DND-41 (cell line): ENCODE measurements around the gene CALML4.

Experiments used
- EZH2 ChIP-seq: IDR thresholded peaks from 3 replicates; pipeline ENCODE4 v1.6.1; 2012; ENCODE audit warnings: borderline replicate concordance, low read depth, mild to moderate bottlenecking, moderate library complexity, low read length, inconsistent platforms; ENCODE audit not compliant: severe bottlenecking
- TF ChIP-seq, protein P1 (sequence below): IDR thresholded peaks from 2 replicates; pipeline ENCODE4 v1.5.1; 2012; ENCODE audit warnings: borderline replicate concordance, low read length, moderate library complexity, mild to moderate bottlenecking; ENCODE audit not compliant: poor library complexity, severe bottlenecking; ENCODE audit errors: extremely low read depth

DNA sequence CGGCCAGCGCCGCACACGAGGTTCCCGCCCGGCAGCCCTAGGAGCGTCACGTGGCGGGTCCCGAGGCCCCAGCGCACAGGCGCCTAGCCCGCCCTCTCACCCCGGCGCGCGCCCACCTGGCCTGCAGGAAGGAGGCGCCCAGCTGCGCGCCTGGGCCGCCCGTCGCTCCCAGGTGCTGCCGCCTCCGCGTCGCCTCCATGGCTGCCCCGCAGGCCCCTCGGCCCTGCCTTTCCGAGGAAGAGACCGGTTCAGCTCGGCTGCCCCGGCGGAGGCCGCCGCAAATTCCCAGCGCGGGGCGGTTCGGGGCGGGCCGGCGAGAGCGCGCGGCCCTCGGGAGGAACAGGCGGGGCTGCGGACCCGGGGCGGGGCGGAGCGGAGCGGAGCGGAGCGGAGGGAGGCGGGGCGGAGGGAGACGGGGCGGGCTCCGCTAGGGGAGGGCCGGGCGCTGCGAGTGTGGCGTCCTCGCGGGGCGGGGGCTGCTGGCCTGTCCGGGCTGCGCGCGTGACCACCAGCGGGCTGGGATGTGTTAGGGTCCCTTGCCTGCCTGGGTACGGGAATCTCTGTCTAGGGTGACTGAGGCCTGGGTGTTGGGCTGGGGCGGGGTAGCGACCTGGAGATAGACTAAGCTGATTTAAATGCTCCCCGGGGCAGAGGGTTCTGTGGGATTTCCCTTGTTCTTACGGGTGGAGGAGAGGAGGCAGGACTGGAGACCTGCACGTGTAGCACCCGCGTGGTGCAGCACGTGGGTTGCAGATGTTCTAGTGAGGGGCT lies 24.4 kb upstream of the CALML4 start, which contains the start of gene CLN6:
- TF ChIP-seq, protein P1, sequence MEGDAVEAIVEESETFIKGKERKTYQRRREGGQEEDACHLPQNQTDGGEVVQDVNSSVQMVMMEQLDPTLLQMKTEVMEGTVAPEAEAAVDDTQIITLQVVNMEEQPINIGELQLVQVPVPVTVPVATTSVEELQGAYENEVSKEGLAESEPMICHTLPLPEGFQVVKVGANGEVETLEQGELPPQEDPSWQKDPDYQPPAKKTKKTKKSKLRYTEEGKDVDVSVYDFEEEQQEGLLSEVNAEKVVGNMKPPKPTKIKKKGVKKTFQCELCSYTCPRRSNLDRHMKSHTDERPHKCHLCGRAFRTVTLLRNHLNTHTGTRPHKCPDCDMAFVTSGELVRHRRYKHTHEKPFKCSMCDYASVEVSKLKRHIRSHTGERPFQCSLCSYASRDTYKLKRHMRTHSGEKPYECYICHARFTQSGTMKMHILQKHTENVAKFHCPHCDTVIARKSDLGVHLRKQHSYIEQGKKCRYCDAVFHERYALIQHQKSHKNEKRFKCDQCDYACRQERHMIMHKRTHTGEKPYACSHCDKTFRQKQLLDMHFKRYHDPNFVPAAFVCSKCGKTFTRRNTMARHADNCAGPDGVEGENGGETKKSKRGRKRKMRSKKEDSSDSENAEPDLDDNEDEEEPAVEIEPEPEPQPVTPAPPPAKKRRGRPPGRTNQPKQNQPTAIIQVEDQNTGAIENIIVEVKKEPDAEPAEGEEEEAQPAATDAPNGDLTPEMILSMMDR: no peak
- TF ChIP-seq EZH2: no peak
